Measurements from ENCODE around the gene FRRS1.

The FRRS1 gene

GRCh38 chr1:99676876-99677275 is 89.6 kb downstream of the FRRS1 start:
- no peak for DNase-seq (ENCODE audit: low read depth in 2 of 2)

GRCh38 chr1:99675994-99676393 is 90.4 kb downstream of the FRRS1 start:
- DNase-seq (ENCODE audit: low read depth in 2 of 2), result no peak

GRCh38 chr1:99675292-99675691 is 91.1 kb downstream of the FRRS1 start:
- no peak for DNase-seq (ENCODE audit: low read depth in 2 of 2)

- no peak for DNase-seq (ENCODE audit: low read depth in 2 of 2)
Measured at GRCh38 chr1:99674115-99675064, 92.0 kb downstream of the FRRS1 start.

- no peak for DNase-seq (ENCODE audit: low read depth in 2 of 2)
Measured at GRCh38 chr1:99673315-99673714, 93.1 kb downstream of the FRRS1 start.

GRCh38 chr1:99672530-99673213 is 93.8 kb downstream of the FRRS1 start:
- DNase-seq (ENCODE audit: low read depth in 2 of 2), result no peak

GRCh38 chr1:99672038-99672437 is 94.4 kb downstream of the FRRS1 start:
- DNase-seq (ENCODE audit: low read depth in 2 of 2), result no peak

- no peak for DNase-seq (ENCODE audit: low read depth in 2 of 2)
Measured at GRCh38 chr1:99670583-99670982, 95.9 kb downstream of the FRRS1 start.

- no peak for DNase-seq (ENCODE audit: low read depth in 2 of 2)
Measured at GRCh38 chr1:99669821-99670220, 96.6 kb downstream of the FRRS1 start.

GRCh38 chr1:99669376-99669775 is 97.1 kb downstream of the FRRS1 start:
- no peak for DNase-seq (ENCODE audit: low read depth in 2 of 2)

- no peak for DNase-seq (ENCODE audit: low read depth in 2 of 2)
Measured at GRCh38 chr1:99665212-99665611, 101.2 kb downstream of the FRRS1 start.

- DNase-seq (ENCODE audit: low read depth in 2 of 2), result no peak
Measured at GRCh38 chr1:99663501-99663900, 102.9 kb downstream of the FRRS1 start.

- no peak for DNase-seq (ENCODE audit: low read depth in 2 of 2)
Measured at GRCh38 chr1:99662539-99663080, 103.8 kb downstream of the FRRS1 start.

GRCh38 chr1:99661780-99662179 is 104.7 kb downstream of the FRRS1 start:
- no peak for DNase-seq (ENCODE audit: low read depth in 2 of 2)

GRCh38 chr1:99660496-99660895 is 105.9 kb downstream of the FRRS1 start:
- DNase-seq (ENCODE audit: low read depth in 2 of 2), result no peak

- no peak for DNase-seq (ENCODE audit: low read depth in 2 of 2)
Measured at GRCh38 chr1:99659755-99660210, 106.7 kb downstream of the FRRS1 start.

Measured in stimulated activated CD8-positive, alpha-beta memory T cell treated with anti-CD3 and anti-CD28 coated beads, Interleukin-15, amount 100 ng/mL, for 4 hours (primary cell).